Chondrocyte (in vitro differentiated cells): ENCODE measurements around the gene INSYN1. TPM values are rescaled to one million over a fixed set of nuclear protein-coding genes. Genes with fewer than 3 reads are reported as not detected.

ENCODE experiments used
- DNase-seq: peaks from one replicate; pipeline ENCODE4 v3.0.0; 2021; ENCODE audit warnings: mixed read lengths, low spot score
- H3K27ac Mint-ChIP-seq: one replicate; pipeline ENCODE4 v1.8.0; 2021; ENCODE audit warnings: mild to moderate bottlenecking, moderate library complexity, mixed read lengths; ENCODE audit not compliant: unreplicated experiment
- H3K27me3 Mint-ChIP-seq: 2 replicates; pipeline ENCODE4 v1.8.0; 2021; ENCODE audit warnings: low read depth, mixed read lengths
- H3K36me3 Mint-ChIP-seq: 2 replicates; pipeline ENCODE4 v1.8.0; 2021; ENCODE audit warnings: low read depth, mixed read lengths
- H3K4me1 Mint-ChIP-seq: 2 replicates; pipeline ENCODE4 v1.8.0; 2021; ENCODE audit warnings: low read depth, mild to moderate bottlenecking, mixed read lengths
- H3K4me3 Mint-ChIP-seq: one replicate; pipeline ENCODE4 v1.8.0; 2021; ENCODE audit warnings: mild to moderate bottlenecking, moderate library complexity, mixed read lengths; ENCODE audit not compliant: unreplicated experiment
- H3K9me3 Mint-ChIP-seq: 2 replicates; pipeline ENCODE4 v1.8.0; 2021; ENCODE audit warnings: low read depth, mixed read lengths
- total RNA-seq: library from RNA; stranded (reverse); gene quantifications from 3 replicates; pipeline ENCODE4 v1.2.1, GENCODE V29; 2021
- TF ChIP-seq, protein P1 (sequence below): fragments of 200-600 bp; sonication (generic); IDR thresholded peaks from 2 replicates; pipeline ENCODE4 v1.5.0; 2021; ENCODE audit warnings: antibody characterized with exemption, mild to moderate bottlenecking, moderate library complexity

INSYN1 gene
- total RNA-seq, 1 donor from 2014 or later = 23.0 TPM

DNA sequence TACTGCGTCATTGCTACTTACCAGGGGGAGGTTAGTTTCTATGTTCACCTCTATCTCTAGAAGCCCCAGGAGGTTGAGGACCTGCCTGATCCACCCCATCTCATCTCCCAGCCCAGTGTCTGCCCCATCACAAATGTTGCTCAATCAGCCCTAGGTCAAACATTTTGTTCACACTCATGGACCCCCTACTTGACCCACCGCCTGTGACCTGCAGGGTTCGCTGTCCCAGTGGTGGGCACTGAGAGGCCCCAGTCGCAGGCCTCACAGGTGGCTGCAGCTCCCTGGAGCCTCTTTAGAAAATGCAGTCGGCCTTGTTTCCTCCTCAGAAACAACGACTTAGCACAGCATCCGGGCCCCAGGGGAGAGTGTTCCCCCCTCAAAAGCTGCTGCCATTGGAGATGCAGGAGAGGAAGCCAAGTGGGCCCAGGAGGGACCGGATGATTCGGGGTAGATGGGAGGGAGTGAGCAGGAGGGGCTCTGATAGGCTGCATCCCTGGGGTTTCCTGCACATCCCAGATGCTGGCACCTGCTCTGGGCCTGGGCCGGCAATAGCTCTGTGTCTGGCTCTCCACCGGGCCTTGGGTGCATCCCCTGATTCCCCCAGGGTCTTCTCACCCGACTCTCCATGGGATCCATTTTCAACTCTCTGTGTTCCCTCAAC, 18.4 kb upstream of the INSYN1 start:
- Mint-ChIP-seq H3K27ac (no peak overlapping the region), H3K4me1 (peaks cover 7% of the 10 kb centered on the region), H3K36me3 (no peaks in the 10 kb centered on the region), H3K9me3 (no peaks in the 10 kb centered on the region), H3K4me3 (no peak overlapping the region), H3K27me3 (peaks cover 20% of the 10 kb centered on the region)
- TF ChIP-seq, protein P1, sequence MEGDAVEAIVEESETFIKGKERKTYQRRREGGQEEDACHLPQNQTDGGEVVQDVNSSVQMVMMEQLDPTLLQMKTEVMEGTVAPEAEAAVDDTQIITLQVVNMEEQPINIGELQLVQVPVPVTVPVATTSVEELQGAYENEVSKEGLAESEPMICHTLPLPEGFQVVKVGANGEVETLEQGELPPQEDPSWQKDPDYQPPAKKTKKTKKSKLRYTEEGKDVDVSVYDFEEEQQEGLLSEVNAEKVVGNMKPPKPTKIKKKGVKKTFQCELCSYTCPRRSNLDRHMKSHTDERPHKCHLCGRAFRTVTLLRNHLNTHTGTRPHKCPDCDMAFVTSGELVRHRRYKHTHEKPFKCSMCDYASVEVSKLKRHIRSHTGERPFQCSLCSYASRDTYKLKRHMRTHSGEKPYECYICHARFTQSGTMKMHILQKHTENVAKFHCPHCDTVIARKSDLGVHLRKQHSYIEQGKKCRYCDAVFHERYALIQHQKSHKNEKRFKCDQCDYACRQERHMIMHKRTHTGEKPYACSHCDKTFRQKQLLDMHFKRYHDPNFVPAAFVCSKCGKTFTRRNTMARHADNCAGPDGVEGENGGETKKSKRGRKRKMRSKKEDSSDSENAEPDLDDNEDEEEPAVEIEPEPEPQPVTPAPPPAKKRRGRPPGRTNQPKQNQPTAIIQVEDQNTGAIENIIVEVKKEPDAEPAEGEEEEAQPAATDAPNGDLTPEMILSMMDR = no peak
- DNase-seq = no peak

DNA sequence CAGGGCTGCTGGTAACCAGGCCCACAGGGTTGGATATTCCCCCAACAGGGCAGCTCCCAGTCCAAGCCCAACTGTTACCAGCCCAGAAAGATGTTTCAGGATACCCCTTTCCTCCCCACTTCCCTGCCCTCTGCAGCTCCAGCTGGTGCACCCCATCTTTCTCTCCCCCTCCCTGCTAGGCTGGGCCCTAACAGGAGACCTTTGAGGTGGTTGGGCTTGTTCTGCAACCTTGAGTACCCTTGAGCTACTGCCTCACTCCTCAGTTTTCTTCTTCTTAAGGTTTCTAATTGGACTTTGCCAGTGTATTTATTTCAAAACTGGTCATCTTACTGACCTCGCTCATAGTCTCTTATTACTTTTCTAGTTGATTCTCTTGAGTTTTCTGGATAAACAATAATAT, 16.9 kb upstream of the INSYN1 start:
- no peak overlapping the region for H3K4me3 Mint-ChIP-seq
- peaks cover 6% of the 10 kb centered on the region for H3K4me1 Mint-ChIP-seq
- TF ChIP-seq, protein P1 = no peak
- no peaks in the 10 kb centered on the region for H3K9me3 Mint-ChIP-seq
- no peak for DNase-seq
- peaks cover 28% of the 10 kb centered on the region for H3K27me3 Mint-ChIP-seq
- no peaks in the 10 kb centered on the region for H3K36me3 Mint-ChIP-seq
- no peak overlapping the region for H3K27ac Mint-ChIP-seq

DNA sequence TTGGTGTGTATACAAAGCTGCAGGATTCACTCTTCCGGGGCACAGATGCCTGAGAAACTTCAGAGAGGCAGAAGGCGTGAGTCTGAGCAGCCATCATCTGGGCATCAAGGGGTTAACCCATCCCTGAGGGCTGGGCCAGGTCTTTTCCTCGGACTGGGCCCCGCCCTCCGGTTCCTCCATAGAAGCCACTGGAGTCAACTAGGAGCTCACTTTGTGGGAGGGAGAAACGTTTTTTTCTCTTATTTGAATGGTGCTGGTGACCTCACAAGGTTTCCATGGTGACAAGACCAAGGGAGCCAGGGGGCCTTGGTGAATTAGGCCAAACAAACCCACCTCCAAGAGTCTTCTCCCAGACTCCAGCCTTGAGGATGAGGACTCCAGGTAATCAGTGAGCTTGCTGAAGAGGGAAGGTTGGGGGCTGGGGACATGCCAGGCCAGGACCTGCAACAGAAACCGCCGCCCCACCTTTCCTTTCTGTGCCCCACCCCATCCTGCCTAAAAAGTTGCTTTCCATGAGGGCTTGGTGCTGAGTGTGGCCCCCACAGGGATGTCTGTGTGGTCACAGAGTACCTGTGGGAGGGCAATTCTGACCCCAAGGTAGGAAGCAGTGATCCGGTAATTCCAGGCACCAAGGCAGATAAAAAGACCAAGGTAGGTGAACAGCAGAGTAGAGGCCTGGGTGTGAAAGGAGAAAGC, 14.8 kb upstream of the INSYN1 start:
- H3K27ac Mint-ChIP-seq = no peak overlapping the region
- DNase-seq = no peak
- H3K9me3 Mint-ChIP-seq = no peaks in the 10 kb centered on the region
- peaks cover 35% of the 10 kb centered on the region for H3K27me3 Mint-ChIP-seq
- no peaks in the 10 kb centered on the region for H3K36me3 Mint-ChIP-seq
- TF ChIP-seq, protein P1 = no peak
- no peaks in the 10 kb centered on the region for H3K4me1 Mint-ChIP-seq
- H3K4me3 Mint-ChIP-seq = no peak overlapping the region

DNA sequence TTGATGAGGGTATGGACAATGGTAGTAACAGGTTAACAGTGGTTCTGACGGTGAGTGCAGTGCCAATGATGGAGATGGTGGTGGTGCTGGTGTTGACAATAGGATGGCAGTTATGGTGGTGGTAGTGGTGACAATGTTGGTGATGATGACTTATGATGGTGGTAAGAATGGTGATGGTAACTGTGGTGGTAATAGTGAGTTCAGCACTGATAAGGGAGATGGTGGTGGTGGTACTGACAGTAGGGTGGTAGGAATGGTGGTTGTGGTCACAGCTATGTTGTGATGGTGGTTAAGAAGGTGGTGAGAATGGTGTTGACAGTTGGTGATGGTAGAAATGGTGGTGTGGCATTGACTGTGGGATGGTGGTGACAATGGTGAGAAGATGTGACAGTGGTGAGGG, 13.4 kb upstream of the INSYN1 start:
- H3K27me3 Mint-ChIP-seq = peaks cover 35% of the 10 kb centered on the region
- no peak for DNase-seq
- H3K9me3 Mint-ChIP-seq = no peaks in the 10 kb centered on the region
- TF ChIP-seq, protein P1 = no peak
- no peaks in the 10 kb centered on the region for H3K4me1 Mint-ChIP-seq
- no peaks in the 10 kb centered on the region for H3K36me3 Mint-ChIP-seq
- H3K4me3 Mint-ChIP-seq = no peak overlapping the region
- no peak overlapping the region for H3K27ac Mint-ChIP-seq

DNA sequence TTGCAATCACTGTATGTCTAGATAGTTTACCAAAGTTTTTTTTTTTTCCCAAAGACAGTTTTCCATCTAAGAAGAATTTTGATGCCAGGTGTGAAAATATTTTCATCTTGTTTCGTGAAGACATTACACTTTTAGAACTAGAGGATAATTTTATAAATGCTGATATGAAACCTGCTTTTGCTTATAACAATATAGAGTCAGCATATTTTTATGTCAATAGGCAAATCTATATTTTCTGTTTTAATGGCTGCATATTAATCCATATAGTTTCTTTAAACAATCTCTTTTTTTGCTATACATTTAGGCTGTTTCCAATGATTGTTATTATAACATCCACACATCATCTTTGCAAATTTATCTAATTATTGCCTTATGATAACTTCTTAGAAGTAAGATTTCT, 12.6 kb upstream of the INSYN1 start:
- no peak for DNase-seq
- H3K4me1 Mint-ChIP-seq = no peaks in the 10 kb centered on the region
- H3K9me3 Mint-ChIP-seq = no peaks in the 10 kb centered on the region
- H3K27ac Mint-ChIP-seq = no peak overlapping the region
- H3K27me3 Mint-ChIP-seq = peaks cover 30% of the 10 kb centered on the region
- no peaks in the 10 kb centered on the region for H3K36me3 Mint-ChIP-seq
- TF ChIP-seq, protein P1 = no peak
- H3K4me3 Mint-ChIP-seq = no peak overlapping the region
